VCaP (cell line): ENCODE data around the gene ZNF526.

Experiments used
- H3K27ac ChIP-seq: fragments of 450-650 bp; 2 replicates; pipeline ENCODE4 v1.5.1; 2017
- CTCF ChIP-seq: fragments of 450-650 bp; conservative IDR thresholded peaks from 2 replicates; pipeline ENCODE4 v1.5.1; 2017; ENCODE audit warnings: mild to moderate bottlenecking, moderate library complexity

Gene ZNF526

GRCh38 chr19:42267644-42268141 is 47.6 kb downstream of the ZNF526 start:
- H3K27ac ChIP-seq: peak overlapping the region; percentile 98
- no peak for TF ChIP-seq CTCF

- no peak for TF ChIP-seq CTCF
- peak overlapping the region; percentile 98 for H3K27ac ChIP-seq
Observed at GRCh38 chr19:42268142-42268703, 48.1 kb downstream of the ZNF526 start.

GRCh38 chr19:42268704-42269477 is 48.8 kb downstream of the ZNF526 start, which contains the start of gene CIC:
CIC (plus strand) TSS chr19:42269252; CDS start chr19:42271784, 2,532 bp downstream.
- peak within 1 kb of the TSS; percentile 98 for H3K27ac ChIP-seq
- TF ChIP-seq CTCF: no peak

- no peak for TF ChIP-seq CTCF
- peak overlapping the region; percentile 98 for H3K27ac ChIP-seq
Observed at GRCh38 chr19:42269478-42270345, 49.6 kb downstream of the ZNF526 start.

- H3K27ac ChIP-seq: peak overlapping the region; percentile 98
- TF ChIP-seq CTCF: no peak
Observed at GRCh38 chr19:42270346-42271044, 50.4 kb downstream of the ZNF526 start.

GRCh38 chr19:42271045-42271419 is 50.9 kb downstream of the ZNF526 start:
- no peak for TF ChIP-seq CTCF
- H3K27ac ChIP-seq: peak overlapping the region; percentile 98
